B cell (primary cell): Measurements from ENCODE around the gene EMX1. TPM values are rescaled to one million over a fixed set of nuclear protein-coding genes. Genes with fewer than 3 reads are reported as not detected.

Experiments used
- ATAC-seq: fragments of 200-7000 bp; cut with Tn5 transposase; one replicate; pipeline ENCODE4 v1.10.0; 2021; ENCODE audit warnings: low read depth, mild to moderate bottlenecking, moderate number of reproducible peaks, moderate library complexity
- CTCF ChIA-PET: fragments of 350-600 bp; sonication (Branson Sonifier 250); formaldehyde crosslinking; loops from one replicate; lab custom pipeline; 2021; ENCODE audit warnings: antibody characterized with exemption, inconsistent platforms; lab: Charles Lee
- POLR2A ChIA-PET: fragments of 350-600 bp; sonication (Branson Sonifier 250); formaldehyde crosslinking; loops from one replicate; lab custom pipeline; 2021; ENCODE audit warnings: antibody characterized with exemption; lab: Charles Lee
- DNase-seq: peaks from one replicate; pipeline ENCODE4 v3.0.0; 2013
- H2AFZ ChIP-seq: 2 replicates; pipeline ENCODE4 v1.6.1; 2012; ENCODE audit warnings: mild to moderate bottlenecking, low read depth, low read length; ENCODE audit not compliant: insufficient read depth, poor library complexity, severe bottlenecking
- H3K27ac ChIP-seq, 2 donors: 1 replicate in 1 of 2; 2 replicates in 1 of 2; pipeline ENCODE4 v1.5.1; 2012 to 2013; ENCODE audit warnings: low read length in 2 of 2, mild to moderate bottlenecking in 2 of 2, moderate library complexity in 1 of 2
- H3K27me3 ChIP-seq, 4 experiments: fragments of 200-600 bp in 1 of 4; sonication (generic) in 1 of 4; replicated peaks in 1 of 4; 1 replicate in 2 of 4; 2 replicates in 2 of 4; pipeline versions ENCODE4 v1.6.1 to v1.7.0; 2013 to 2016; ENCODE audit warnings: low read length in 3 of 4, mild to moderate bottlenecking in 2 of 4, mixed read lengths in 1 of 4, moderate library complexity in 1 of 4; ENCODE audit not compliant: insufficient read depth in 4 of 4, control insufficient read depth in 3 of 4; ENCODE audit errors: control extremely low read depth in 1 of 4
- H3K36me3 ChIP-seq, 2 experiments: replicated peaks in 1 of 2; 1 replicate in 1 of 2; 2 replicates in 1 of 2; pipeline versions ENCODE4 v1.6.1 to v1.7.1; 2013; ENCODE audit warnings: low read length in 1 of 2; ENCODE audit not compliant: insufficient read depth in 2 of 2, control insufficient read depth in 1 of 2; ENCODE audit errors: control extremely low read depth in 1 of 2, extremely low read depth in 1 of 2
- H3K4me1 ChIP-seq, 2 donors: fragments of 200-600 bp in 1 of 2; sonication (generic) in 1 of 2; 1 replicate in 1 of 2; 2 replicates in 1 of 2; pipeline versions ENCODE4 v1.5.1 to v1.6.1; 2013 to 2017; ENCODE audit warnings: low read length in 2 of 2; ENCODE audit not compliant: control insufficient read depth in 2 of 2, insufficient read depth in 2 of 2
- H3K4me2 ChIP-seq: replicated peaks from 2 replicates; pipeline ENCODE3; 2012; ENCODE audit warnings: mild to moderate bottlenecking, low read depth, low read length; ENCODE audit not compliant: poor library complexity, severe bottlenecking
- H3K4me3 ChIP-seq, 5 experiments: fragments of 200-600 bp in 1 of 5; sonication (generic) in 1 of 5; 1 replicate in 3 of 5; 2 replicates in 2 of 5; pipeline versions ENCODE4 v1.5.1 to v1.7.0; 2011 to 2016; ENCODE audit warnings: low read length in 4 of 5, mild to moderate bottlenecking in 4 of 5, low read depth in 2 of 5, control low read depth in 1 of 5, moderate library complexity in 1 of 5; ENCODE audit not compliant: insufficient read depth in 1 of 5; ENCODE audit errors: control extremely low read depth in 1 of 5, extremely low read depth in 1 of 5
- H3K79me2 ChIP-seq: fragments of 200-600 bp; sonication (generic); one replicate; pipeline ENCODE4 v1.6.0; 2016; ENCODE audit warnings: low read length; ENCODE audit not compliant: control insufficient read depth, insufficient read depth
- H3K9ac ChIP-seq: fragments of 200-600 bp; sonication (generic); 2 replicates; pipeline ENCODE4 v1.6.1; 2017; ENCODE audit warnings: mild to moderate bottlenecking, low read length, moderate library complexity
- H3K9me3 ChIP-seq, 3 donors: one replicate each; pipeline versions ENCODE4 v1.6.1 to v1.7.1; 2013; ENCODE audit warnings: low read length in 2 of 3; ENCODE audit not compliant: control insufficient read depth in 2 of 3, insufficient read depth in 1 of 3; ENCODE audit errors: control extremely low read depth in 1 of 3
- H4K20me1 ChIP-seq: 2 replicates; pipeline ENCODE4 v1.6.0; 2012; ENCODE audit warnings: mild to moderate bottlenecking, low read length; ENCODE audit not compliant: insufficient read depth, control insufficient read depth, poor library complexity, severe bottlenecking
- H3K27ac Mint-ChIP-seq: one replicate; pipeline ENCODE4 v1.8.0; 2021; ENCODE audit warnings: mixed read lengths
- H3K27me3 Mint-ChIP-seq: one replicate; pipeline ENCODE4 v1.8.0; 2021; ENCODE audit warnings: mixed read lengths
- H3K4me1 Mint-ChIP-seq: one replicate; pipeline ENCODE4 v1.8.0; 2021; ENCODE audit warnings: mixed read lengths
- H3K4me3 Mint-ChIP-seq: one replicate; pipeline ENCODE4 v1.8.0; 2021; ENCODE audit warnings: mixed read lengths
- H3K9me3 Mint-ChIP-seq: one replicate; pipeline ENCODE4 v1.8.0; 2022; ENCODE audit warnings: mixed read lengths; ENCODE audit not compliant: insufficient read depth
- EZH2 ChIP-seq: IDR thresholded peaks from 2 replicates; pipeline ENCODE4 v1.6.1; 2012; ENCODE audit warnings: borderline replicate concordance, low read depth, mild to moderate bottlenecking, moderate library complexity, low read length; ENCODE audit not compliant: insufficient read depth, poor library complexity, severe bottlenecking
- WGBS: methylation state at CpG from one replicate; pipeline ENCODE4 v1.1.5; 2013; ENCODE audit warnings: missing lambda C conversion rate; ENCODE audit not compliant: insufficient coverage; 5-methylcytosine and 5-hydroxymethylcytosine counted together
- intact Hi-C: fragments of 100-400 bp; cut with micrococcal nuclease; formaldehyde crosslinking; loops from one replicate; pipeline ENCODE4 v1.10.0; 2022
- polyA plus RNA-seq: library from polyadenylated mRNA; depleted of rRNA; stranded (reverse); fragments of >200 nt; gene quantifications from 2 replicates; pipeline ENCODE4 v1.2.3, GENCODE V29; 2012
- total RNA-seq, 2 donors: library from RNA; stranded (reverse); fragments of 120-200 nt in 1 of 2; gene quantifications; 1 replicate in 1 of 2; 2 replicates in 1 of 2; pipeline versions ENCODE4 v1.2.3 to v1.2.4, GENCODE V29; 2013 to 2022
- TF ChIP-seq, protein P1 (sequence below): fragments of 200-600 bp; IDR thresholded peaks from one replicate; pipeline ENCODE4 v1.8.0; 2022; ENCODE audit warnings: antibody characterized with exemption, mild to moderate bottlenecking

EMX1 gene
- total and polyA plus RNA-seq, 2 donors (not counting 1 experiment from before 2014, with no cell fraction given): not detected

- no peak overlapping the region for H3K4me2 ChIP-seq
- H3K27ac ChIP-seq: no peak overlapping the region
- H3K4me1 ChIP-seq: peaks cover 9% of the 10 kb centered on the region in 2 donors
- H3K9me3 Mint-ChIP-seq: no peaks in the 10 kb centered on the region
- H3K9me3 ChIP-seq: no peaks in the 10 kb centered on the region
- ATAC-seq (no peak), DNase-seq (no peak)
- no peak overlapping the region for H3K4me3 ChIP-seq
- no peaks in the 10 kb centered on the region for H3K27me3 Mint-ChIP-seq
- H3K27ac Mint-ChIP-seq: no peak overlapping the region
- ChIA-PET POLR2A (no interaction called here), CTCF (interaction anchor here (2.5 kb wide), 1 partner anchor 10 kb away, joined by 9 read pairs; no protein-coding TSS in a partner anchor)
- no peaks in the 10 kb centered on the region for H4K20me1 ChIP-seq
- H2AFZ ChIP-seq: no peak overlapping the region
- intact Hi-C loops: no loop called here
- no peaks in the 10 kb centered on the region for H3K79me2 ChIP-seq
- H3K36me3 ChIP-seq: no peaks in the 10 kb centered on the region
- no peak overlapping the region for H3K9ac ChIP-seq
- H3K4me3 Mint-ChIP-seq: no peak overlapping the region
- no peak for TF ChIP-seq EZH2
- TF ChIP-seq, protein P1, sequence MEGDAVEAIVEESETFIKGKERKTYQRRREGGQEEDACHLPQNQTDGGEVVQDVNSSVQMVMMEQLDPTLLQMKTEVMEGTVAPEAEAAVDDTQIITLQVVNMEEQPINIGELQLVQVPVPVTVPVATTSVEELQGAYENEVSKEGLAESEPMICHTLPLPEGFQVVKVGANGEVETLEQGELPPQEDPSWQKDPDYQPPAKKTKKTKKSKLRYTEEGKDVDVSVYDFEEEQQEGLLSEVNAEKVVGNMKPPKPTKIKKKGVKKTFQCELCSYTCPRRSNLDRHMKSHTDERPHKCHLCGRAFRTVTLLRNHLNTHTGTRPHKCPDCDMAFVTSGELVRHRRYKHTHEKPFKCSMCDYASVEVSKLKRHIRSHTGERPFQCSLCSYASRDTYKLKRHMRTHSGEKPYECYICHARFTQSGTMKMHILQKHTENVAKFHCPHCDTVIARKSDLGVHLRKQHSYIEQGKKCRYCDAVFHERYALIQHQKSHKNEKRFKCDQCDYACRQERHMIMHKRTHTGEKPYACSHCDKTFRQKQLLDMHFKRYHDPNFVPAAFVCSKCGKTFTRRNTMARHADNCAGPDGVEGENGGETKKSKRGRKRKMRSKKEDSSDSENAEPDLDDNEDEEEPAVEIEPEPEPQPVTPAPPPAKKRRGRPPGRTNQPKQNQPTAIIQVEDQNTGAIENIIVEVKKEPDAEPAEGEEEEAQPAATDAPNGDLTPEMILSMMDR: no peak
- peaks cover 12% of the 10 kb centered on the region for H3K4me1 Mint-ChIP-seq
- no peaks in the 10 kb centered on the region for H3K27me3 ChIP-seq
- WGBS: no CpG with 5 or more reads among the region's 2 CpGs
These were observed 64.9 kb downstream of the EMX1 start for GRCh38 chr2:72982219-72982618.

- DNase-seq (no peak), ATAC-seq (no peak)
- Histone ChIP-seq H3K4me2 (no peak overlapping the region), H3K9ac (no peak overlapping the region), H3K27me3 (no peaks in the 10 kb centered on the region), H3K79me2 (no peaks in the 10 kb centered on the region), H4K20me1 (no peaks in the 10 kb centered on the region), H3K36me3 (peaks cover 0 to 2% of the 10 kb centered on the region in 2 experiments), H3K9me3 (no peaks in the 10 kb centered on the region), H3K4me1 (peaks cover 9% of the 10 kb centered on the region in 2 donors), H3K4me3 (no peak overlapping the region), H2AFZ (no peak overlapping the region), H3K27ac (no peak overlapping the region)
- Mint-ChIP-seq H3K27ac (no peak overlapping the region), H3K4me1 (peaks cover 12% of the 10 kb centered on the region), H3K27me3 (no peaks in the 10 kb centered on the region), H3K4me3 (no peak overlapping the region), H3K9me3 (no peaks in the 10 kb centered on the region)
- intact Hi-C loops: no loop called here
- WGBS: 94% methylated on average over 11 of the region's 11 CpGs
- TF ChIP-seq, protein P1: no peak
- TF ChIP-seq EZH2: no peak
- POLR2A ChIA-PET: no interaction called here
- CTCF ChIA-PET: no interaction called here
These were observed 65.6 kb downstream of the EMX1 start for GRCh38 chr2:72982781-72983499.
